HG03378 (cell line): ENCODE results near the gene SIK2.
"Not testable (repeated sequence)": the region's sequence is repeated elsewhere in the genome, so short reads cannot be mapped to it uniquely, and the experiment has no call there.

Source experiments
- ATAC-seq: cut with Tn5 transposase; IDR thresholded peaks from one replicate; pipeline ENCODE4 v1.9.1; 2021; ENCODE audit warnings: mild to moderate bottlenecking, moderate library complexity; ENCODE audit not compliant: unreplicated experiment

Gene SIK2

GRCh38 chr11:111623527-111624030 lies 21.3 kb downstream of the SIK2 start:
- ATAC-seq: no peak

DNA sequence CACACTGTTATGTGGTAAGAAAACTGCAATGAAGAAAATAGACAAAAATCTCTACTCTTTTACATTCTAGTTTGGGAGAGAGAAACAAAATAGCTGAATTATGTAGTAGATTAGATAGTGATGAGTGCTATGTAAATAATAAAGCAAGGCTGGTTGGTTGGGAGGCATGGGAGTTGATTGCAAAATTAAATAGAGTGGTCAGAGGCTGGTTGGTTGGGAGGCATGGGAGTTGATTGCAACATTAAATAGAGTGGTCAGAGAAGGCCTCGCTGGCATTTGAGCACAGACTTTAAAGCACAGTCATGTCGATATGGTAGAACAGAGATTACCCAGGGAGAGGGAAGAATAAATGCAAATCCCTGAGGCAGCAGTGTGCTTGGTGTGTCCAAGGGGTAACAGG lies 22.4 kb downstream of the SIK2 start:
- no peak for ATAC-seq

GRCh38 chr11:111627591-111627990 lies 25.3 kb downstream of the SIK2 start:
- ATAC-seq: no peak

GRCh38 chr11:111629499-111629898 lies 27.2 kb downstream of the SIK2 start:
- no peak for ATAC-seq

DNA sequence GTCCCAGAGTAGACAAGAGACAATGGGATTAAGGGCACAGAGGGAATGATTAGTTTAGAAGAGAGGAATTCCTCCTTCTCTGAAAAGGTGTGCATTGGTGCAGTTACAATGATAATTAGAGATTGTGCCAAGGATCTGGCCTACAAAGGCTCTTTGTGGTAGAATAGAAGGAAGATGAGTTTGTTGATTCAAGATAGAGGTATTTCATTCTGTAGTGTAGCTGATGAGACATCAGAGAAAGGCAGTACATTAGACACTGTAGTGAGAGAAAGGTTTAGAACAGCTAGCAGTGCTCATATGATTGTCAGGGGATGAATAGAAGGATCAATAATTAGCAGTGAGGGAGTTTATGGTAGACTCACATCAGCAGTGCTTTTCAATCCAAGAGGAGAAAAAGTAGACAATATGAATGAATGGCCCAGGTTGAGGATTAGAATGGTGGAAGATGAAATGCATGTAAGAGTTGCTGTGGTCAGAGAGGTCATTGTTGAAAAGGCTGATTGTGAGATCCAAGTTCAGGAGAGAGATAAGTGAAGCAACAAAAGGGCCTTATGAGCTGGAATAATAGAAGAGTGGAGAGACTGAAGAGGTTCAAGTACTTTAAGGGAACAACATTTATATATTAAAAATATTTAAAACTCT lies 28.9 kb downstream of the SIK2 start:
- no peak for ATAC-seq

DNA sequence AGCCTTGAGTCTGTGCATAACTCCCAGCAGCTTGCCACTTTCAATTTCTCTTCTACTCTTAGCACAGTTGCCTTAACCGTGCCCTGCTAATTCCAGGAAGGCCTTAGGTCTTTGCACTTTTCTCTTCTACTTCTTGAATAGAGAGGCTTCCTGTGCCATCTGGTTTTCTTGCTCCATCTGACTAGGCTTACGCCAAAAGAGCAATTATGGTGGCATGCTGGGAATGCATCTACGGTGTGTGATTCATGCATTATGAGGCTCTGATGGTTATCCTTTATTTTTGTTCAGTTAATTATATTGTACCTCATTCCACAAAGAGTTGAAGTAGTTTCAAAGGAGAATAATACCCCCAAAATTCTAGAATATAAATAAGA lies 29.4 kb downstream of the SIK2 start:
- no peak for ATAC-seq

- ATAC-seq: no peak
Observed at GRCh38 chr11:111632516-111633220, 30.4 kb downstream of the SIK2 start.

- ATAC-seq: no peak
Observed at GRCh38 chr11:111633248-111633647, 31.0 kb downstream of the SIK2 start.

DNA sequence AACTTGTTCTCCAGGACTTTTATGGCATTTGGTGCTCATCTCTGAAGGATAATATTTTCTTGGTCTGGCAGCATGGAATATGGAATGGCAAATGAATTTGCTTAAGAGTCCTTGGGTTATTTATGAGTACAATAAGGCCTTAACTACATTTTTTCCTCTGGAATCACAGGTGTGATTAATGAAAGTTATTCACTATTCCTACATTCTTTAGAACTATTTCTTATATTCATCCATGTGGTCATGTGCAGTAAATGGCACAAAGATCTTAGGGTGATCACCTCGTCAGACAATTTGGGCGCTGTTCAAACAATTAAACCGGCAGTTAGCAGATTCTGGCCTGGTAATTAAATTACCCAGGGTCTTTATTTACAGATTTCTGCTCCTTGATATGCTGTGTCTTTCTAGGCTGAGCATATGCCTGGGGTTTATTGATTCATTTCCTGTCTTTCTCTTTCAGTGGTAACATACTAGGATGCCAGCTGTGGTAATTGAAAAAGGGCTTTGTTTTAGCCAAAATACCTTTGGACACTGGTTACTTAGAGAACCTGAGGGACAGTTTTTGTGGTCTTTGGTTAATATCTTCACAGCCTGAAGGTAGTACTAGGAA lies 31.6 kb downstream of the SIK2 start:
- no peak for ATAC-seq

DNA sequence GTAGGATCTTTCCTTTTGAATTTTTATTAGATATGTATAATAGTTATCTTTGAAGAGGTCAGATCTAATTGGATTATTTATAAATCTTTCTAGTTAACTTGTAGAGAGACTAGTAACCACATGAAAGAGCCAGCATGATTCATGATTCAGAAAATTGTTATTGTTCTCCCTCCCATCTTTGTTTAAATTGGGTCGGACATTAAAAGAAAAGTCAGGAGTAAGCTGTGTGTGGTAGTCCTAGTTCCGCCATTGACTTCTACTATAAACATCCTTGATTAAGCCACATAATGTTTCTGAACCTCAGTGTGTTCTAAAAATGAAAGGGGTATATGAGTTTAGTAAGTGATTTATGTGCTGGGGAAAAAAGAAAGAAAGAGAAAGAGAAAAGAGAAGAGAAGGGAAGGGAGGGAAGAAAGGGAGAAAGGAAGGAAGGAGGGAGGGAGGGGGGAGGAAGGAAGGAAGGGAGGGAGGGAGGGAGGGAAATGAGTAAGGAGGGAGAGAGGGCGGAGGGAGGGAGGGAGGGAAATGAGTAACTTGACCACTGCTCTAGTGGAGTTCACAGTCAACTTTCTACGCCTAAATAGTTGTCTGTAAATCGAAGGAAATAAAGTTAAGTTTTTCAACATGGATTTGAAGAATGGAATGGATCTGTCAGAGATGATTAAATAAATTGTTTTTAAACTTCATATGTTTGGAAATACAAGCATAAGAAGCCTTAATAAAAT lies 32.9 kb downstream of the SIK2 start:
- ATAC-seq: no peak

DNA sequence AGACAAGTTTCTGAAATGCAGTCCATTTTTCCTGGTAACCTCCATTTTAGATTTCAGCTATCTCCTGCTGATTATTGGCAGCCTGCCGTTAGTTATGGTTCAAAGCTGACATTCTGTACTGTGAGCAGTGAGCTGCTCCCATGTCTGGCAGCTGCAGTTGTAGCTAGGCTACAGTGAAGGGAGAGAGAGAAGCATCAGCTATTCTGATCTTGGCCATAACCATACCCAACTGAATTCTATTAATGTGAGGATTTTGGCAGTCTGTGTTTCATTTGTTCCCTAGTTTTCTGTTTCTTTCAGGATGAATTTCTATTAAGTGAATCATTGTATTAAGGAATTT lies 33.4 kb downstream of the SIK2 start:
- ATAC-seq: no peak

- no peak for ATAC-seq
Observed at GRCh38 chr11:111637885-111638284, 35.6 kb downstream of the SIK2 start.

DNA sequence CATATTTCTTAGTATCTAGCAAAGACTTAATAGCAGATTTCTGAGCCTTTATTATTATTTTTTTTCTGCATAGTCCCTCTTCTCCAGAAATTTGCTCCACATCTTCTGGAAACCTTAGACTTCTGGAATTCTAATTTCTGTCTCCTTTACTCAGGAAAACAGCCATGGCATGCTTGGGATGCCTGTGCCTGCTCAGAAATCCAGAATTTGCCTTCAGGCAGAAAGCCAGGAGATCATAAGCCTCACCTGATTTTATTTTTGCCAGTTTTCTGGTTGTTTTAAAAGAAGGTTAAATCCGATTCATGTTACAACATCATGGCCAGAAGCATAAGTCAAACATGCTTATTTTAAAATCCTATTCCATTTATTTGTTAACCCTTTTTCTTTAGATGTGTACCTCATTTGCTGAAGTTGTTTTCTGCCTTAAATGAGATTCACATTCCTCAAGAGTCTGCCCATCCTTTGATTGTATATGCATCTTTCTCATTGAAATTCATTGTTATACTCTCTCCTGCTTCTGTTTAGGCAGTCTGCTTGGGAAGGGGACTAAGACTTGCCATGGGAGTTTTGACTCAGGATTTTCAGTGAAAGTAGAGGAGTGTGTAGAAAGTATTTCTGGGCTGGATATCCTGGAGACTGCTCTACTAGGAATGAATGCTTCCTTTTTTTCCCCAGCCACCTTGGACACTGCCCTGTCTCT lies 37.1 kb downstream of the SIK2 start:
- no peak for ATAC-seq

- ATAC-seq: no peak
Observed at GRCh38 chr11:111641339-111642015, 39.2 kb downstream of the SIK2 start.

GRCh38 chr11:111642542-111642941 lies 40.3 kb downstream of the SIK2 start:
- ATAC-seq: no peak

GRCh38 chr11:111644922-111645321 lies 42.7 kb downstream of the SIK2 start:
- no peak for ATAC-seq

GRCh38 chr11:111645657-111646316 lies 43.5 kb downstream of the SIK2 start:
- no peak for ATAC-seq

DNA sequence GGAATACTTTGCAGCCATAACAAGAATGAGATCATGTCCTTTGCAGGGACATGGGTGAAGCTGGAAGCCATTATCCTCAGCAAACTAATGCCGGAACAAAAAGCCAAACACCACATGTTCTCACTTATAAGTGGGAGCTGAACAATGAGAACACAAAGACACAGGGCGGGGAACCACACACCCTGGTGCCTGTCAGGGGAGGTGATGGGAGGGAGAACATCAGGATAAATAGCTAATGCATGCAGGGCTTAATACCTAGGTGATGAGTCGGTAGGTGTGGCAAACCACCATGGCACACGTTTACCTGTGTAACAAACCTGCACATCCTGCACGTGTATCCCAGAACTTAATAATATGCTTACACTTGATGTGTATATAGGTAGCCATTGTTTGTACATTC lies 49.1 kb downstream of the SIK2 start:
- not testable (repeated sequence) for ATAC-seq

DNA sequence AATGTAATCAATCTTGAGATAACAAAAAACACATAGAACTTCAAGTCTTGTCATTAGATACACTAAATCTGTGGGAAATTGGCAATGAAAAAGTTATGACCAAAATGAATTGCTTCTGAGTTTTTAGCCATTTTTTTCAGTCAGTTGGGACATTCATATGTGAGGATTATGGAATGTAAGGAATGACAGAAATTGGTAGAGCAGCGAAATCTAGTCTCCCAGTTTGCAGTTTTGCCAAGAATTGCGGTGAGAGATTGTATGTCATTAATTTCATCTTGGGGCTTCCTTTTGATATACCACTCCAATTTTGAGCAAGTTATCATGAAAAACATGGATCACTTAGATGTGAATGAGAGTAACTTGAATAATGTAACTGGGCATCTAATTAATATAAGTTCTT lies 49.9 kb downstream of the SIK2 start:
- no peak for ATAC-seq

- no peak for ATAC-seq
Observed at GRCh38 chr11:111654601-111655000, 52.4 kb downstream of the SIK2 start.
